GM23338 (cell line): ENCODE measurements around the gene AGMAT. TPM values are rescaled to one million over a fixed set of nuclear protein-coding genes. Genes with fewer than 3 reads are reported as not detected.
A peak's percentile ranks its signal among the peaks of the same experiment; 100 is the strongest.

Experiments used
- ATAC-seq: fragments of 200-7000 bp; cut with Tn5 transposase; 3 replicates; pipeline ENCODE4 v1.9.1; 2020
- DNase-seq: peaks from one replicate; pipeline ENCODE4 v3.0.0-alpha.2; 2015; ENCODE audit warnings: low spot score
- H2AFZ ChIP-seq: fragments of 200-600 bp; sonication (generic); 2 replicates; pipeline ENCODE4 v1.8.0; 2016; ENCODE audit warnings: antibody characterized with exemption, mild to moderate bottlenecking, moderate library complexity
- H3F3A ChIP-seq: fragments of 200-600 bp; sonication (generic); replicated peaks from 2 replicates; pipeline ENCODE4 v1.8.0; 2017; ENCODE audit warnings: antibody characterized with exemption, mixed run types, low read depth
- H3K27ac ChIP-seq: fragments of 200-600 bp; sonication (generic); 2 replicates; pipeline ENCODE4 v1.6.1; 2016; ENCODE audit warnings: low read depth
- H3K27me3 ChIP-seq: fragments of 200-600 bp; sonication (generic); 2 replicates; pipeline ENCODE4 v1.8.0; 2016; ENCODE audit warnings: mild to moderate bottlenecking, mixed run types, moderate library complexity; ENCODE audit not compliant: insufficient read depth
- H3K36me3 ChIP-seq: fragments of 200-600 bp; sonication (generic); 2 replicates; pipeline ENCODE4 v1.8.0; 2016; ENCODE audit warnings: mild to moderate bottlenecking; ENCODE audit not compliant: insufficient read depth
- H3K4me1 ChIP-seq: fragments of 200-600 bp; sonication (generic); 2 replicates; pipeline ENCODE4 v1.8.0; 2016; ENCODE audit warnings: mild to moderate bottlenecking, moderate library complexity; ENCODE audit not compliant: insufficient read depth
- H3K4me2 ChIP-seq: fragments of 200-600 bp; sonication (generic); 2 replicates; pipeline ENCODE4 v1.7.1; 2017; ENCODE audit warnings: mixed run types
- H3K4me3 ChIP-seq: fragments of 200-600 bp; sonication (generic); 2 replicates; pipeline ENCODE4 v1.6.1; 2016; ENCODE audit warnings: mixed run types
- H3K79me2 ChIP-seq: fragments of 200-600 bp; sonication (generic); replicated peaks from 2 replicates; pipeline ENCODE4 v1.8.0; 2017; ENCODE audit warnings: mild to moderate bottlenecking; ENCODE audit not compliant: insufficient read depth
- H3K9me2 ChIP-seq: fragments of 200-600 bp; sonication (generic); 2 replicates; pipeline ENCODE4 v1.8.0; 2017; ENCODE audit not compliant: insufficient read depth
- H4K20me1 ChIP-seq: fragments of 200-600 bp; sonication (generic); replicated peaks from 2 replicates; pipeline ENCODE4 v1.8.0; 2017; ENCODE audit warnings: mild to moderate bottlenecking; ENCODE audit not compliant: insufficient read depth
- H3K27ac Mint-ChIP-seq: 2 replicates; pipeline ENCODE4 v1.8.0; 2020; ENCODE audit warnings: inconsistent platforms, mild to moderate bottlenecking, moderate library complexity, mixed read lengths
- H3K27me3 Mint-ChIP-seq: 3 replicates; pipeline ENCODE4 v1.8.0; 2022; ENCODE audit warnings: low read depth, mild to moderate bottlenecking, moderate library complexity, mixed read lengths, inconsistent platforms; ENCODE audit not compliant: insufficient read depth, poor library complexity
- H3K36me3 Mint-ChIP-seq: 3 replicates; pipeline ENCODE4 v1.8.0; 2021; ENCODE audit warnings: low read depth, mild to moderate bottlenecking, inconsistent platforms, moderate library complexity, mixed read lengths
- H3K4me1 Mint-ChIP-seq: 3 replicates; pipeline ENCODE4 v1.8.0; 2020; ENCODE audit warnings: mild to moderate bottlenecking, inconsistent platforms, mixed read lengths
- H3K4me3 Mint-ChIP-seq: 3 replicates; pipeline ENCODE4 v1.8.0; 2021; ENCODE audit warnings: moderate library complexity, mild to moderate bottlenecking, inconsistent platforms, mixed read lengths
- H3K9me3 Mint-ChIP-seq: 3 replicates; pipeline ENCODE4 v1.8.0; 2020; ENCODE audit warnings: moderate library complexity, mild to moderate bottlenecking, inconsistent platforms, mixed read lengths
- CTCF ChIP-seq, 2 experiments: fragments of 200-600 bp in 1 of 2; sonication (generic) in 1 of 2; conservative IDR thresholded peaks; 2 replicates each; pipeline versions ENCODE4 v1.5.1 to v1.6.1; 2016 to 2017; ENCODE audit warnings: antibody characterized with exemption in 2 of 2, low read depth in 2 of 2, mild to moderate bottlenecking in 2 of 2, moderate library complexity in 1 of 2
- EZH2 ChIP-seq: fragments of 200-600 bp; sonication (generic); IDR thresholded peaks from one replicate; pipeline ENCODE4 v1.8.0; 2017; ENCODE audit warnings: antibody characterized with exemption, mild to moderate bottlenecking, low read depth; ENCODE audit not compliant: unreplicated experiment
- EZH2phosphoT487 ChIP-seq: fragments of 200-600 bp; sonication (generic); IDR thresholded peaks from one replicate; pipeline ENCODE4 v1.8.1; 2018; ENCODE audit warnings: antibody characterized with exemption; ENCODE audit not compliant: unreplicated experiment
- REST ChIP-seq: IDR thresholded peaks from one replicate; pipeline ENCODE4 v1.6.1; 2018; ENCODE audit warnings: antibody characterized with exemption; ENCODE audit not compliant: unreplicated experiment
- STAT1 ChIP-seq: IDR thresholded peaks from one replicate; pipeline ENCODE4 v1.6.1; 2016; ENCODE audit warnings: antibody characterized with exemption; ENCODE audit not compliant: unreplicated experiment
- ZNF114 ChIP-seq: fragments of 250-450 bp; sonication (Bioruptor Pico); IDR thresholded peaks from 2 replicates; pipeline ENCODE4 v1.5.0; 2020; ENCODE audit warnings: mild to moderate bottlenecking, moderate library complexity
- ZNF331 ChIP-seq: fragments of 250-450 bp; sonication (Bioruptor Pico); IDR thresholded peaks from 2 replicates; pipeline ENCODE4 v1.5.0; 2020; ENCODE audit warnings: low read depth, mild to moderate bottlenecking, moderate library complexity
- polyA plus RNA-seq: library from polyadenylated mRNA; unstranded; fragments of >200 nt; fragmentation: Nextera tagmentation; extraction: Ambion mirVana; gene quantifications from 2 replicates; pipeline ENCODE4 v1.2.1, GENCODE V29; 2016
- total RNA-seq: library from RNA; depleted of rRNA; stranded (reverse); fragments of >200 nt; shearing (Covaris generic); gene quantifications from 2 replicates; pipeline ENCODE4 v1.2.3, GENCODE V29; 2014
- TF ChIP-seq, protein P1 (sequence below): IDR thresholded peaks from 2 replicates; pipeline ENCODE4 v1.6.1; 2016; ENCODE audit warnings: antibody characterized with exemption

The AGMAT gene
- total and polyA plus RNA-seq, 2 experiments from 2014 or later: 1.8 to 7.4 TPM

DNA sequence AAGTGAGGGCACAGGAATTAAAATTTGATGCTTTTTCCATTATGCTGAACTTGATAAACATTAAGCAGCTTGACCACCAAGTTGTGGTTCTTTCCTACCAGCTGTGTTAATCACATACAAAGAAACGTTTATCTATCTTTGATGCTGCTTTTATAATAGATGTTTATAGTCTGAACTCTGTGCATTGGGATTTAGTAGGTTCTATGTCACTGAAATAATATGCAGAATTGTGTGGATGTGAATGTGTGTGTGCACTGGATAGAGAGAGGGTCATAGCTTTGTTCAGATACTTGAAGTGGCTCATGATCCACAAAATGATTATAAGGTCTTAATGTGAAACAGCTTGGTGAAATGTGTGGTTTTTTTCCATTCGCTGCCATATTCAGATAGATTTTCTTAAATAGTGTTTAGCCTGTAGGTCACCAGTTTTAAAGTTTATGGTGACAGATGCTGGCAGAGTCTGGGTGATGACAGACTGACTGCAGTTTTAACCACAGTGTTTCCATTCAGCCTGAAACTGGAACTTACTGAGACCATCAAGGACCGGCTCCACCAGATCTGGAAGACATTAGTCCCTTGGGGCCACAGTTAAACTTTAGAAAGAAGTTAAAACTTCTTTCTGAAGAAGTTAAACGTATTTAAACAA, 42.6 kb upstream of the AGMAT start (continued):
- TF ChIP-seq STAT1: no peak
- no peak for TF ChIP-seq ZNF331
- TF ChIP-seq, protein P1, sequence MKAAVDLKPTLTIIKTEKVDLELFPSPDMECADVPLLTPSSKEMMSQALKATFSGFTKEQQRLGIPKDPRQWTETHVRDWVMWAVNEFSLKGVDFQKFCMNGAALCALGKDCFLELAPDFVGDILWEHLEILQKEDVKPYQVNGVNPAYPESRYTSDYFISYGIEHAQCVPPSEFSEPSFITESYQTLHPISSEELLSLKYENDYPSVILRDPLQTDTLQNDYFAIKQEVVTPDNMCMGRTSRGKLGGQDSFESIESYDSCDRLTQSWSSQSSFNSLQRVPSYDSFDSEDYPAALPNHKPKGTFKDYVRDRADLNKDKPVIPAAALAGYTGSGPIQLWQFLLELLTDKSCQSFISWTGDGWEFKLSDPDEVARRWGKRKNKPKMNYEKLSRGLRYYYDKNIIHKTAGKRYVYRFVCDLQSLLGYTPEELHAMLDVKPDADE: no peak
- no peak for TF ChIP-seq EZH2phosphoT487

- Histone ChIP-seq H3K9me2 (no peaks in the 10 kb centered on the region), H4K20me1 (peaks cover 52% of the 10 kb centered on the region), H3K79me2 (peaks cover 77% of the 10 kb centered on the region), H3K4me2 (no peak overlapping the region), H2AFZ (no peak overlapping the region), H3K36me3 (peaks cover 37% of the 10 kb centered on the region), H3K4me3 (no peak overlapping the region), H3K27me3 (no peaks in the 10 kb centered on the region), H3K4me1 (0 out of 2 replicates have a peak, but pooled peaks cover 4% of the 10 kb centered on the region), H3K27ac (no peak overlapping the region), H3F3A (no peaks in the 10 kb centered on the region)
- H3K27me3 Mint-ChIP-seq: peaks cover 4% of the 10 kb centered on the region
- H3K4me1 Mint-ChIP-seq: peaks cover 8% of the 10 kb centered on the region; the same call in 2 of the 3 replicates
- no peak for ATAC-seq
- H3K9me3 Mint-ChIP-seq: no peaks in the 10 kb centered on the region
- TF ChIP-seq ZNF331 (no peak), CTCF (conservative IDR thresholded peaks at IDR 0.05; ENCODE audit: low read depth in 2 of 2) (no peak), ZNF114 (CRISPR knock-in tag) (no peak), REST (no peak), EZH2phosphoT487 (no peak), EZH2 (no peak)
- TF ChIP-seq, protein P1: no peak
- DNase-seq: no peak
- H3K27ac Mint-ChIP-seq: 0 out of 2 replicates have a peak overlapping the region, but pooled peaks have one; percentile 0
- H3K4me3 Mint-ChIP-seq: no peak overlapping the region
- H3K36me3 Mint-ChIP-seq: peaks cover 43% of the 10 kb centered on the region
Observed at GRCh38 chr1:15626269-15626950, 41.6 kb upstream of the AGMAT start.
